Activated CD4-positive, alpha-beta T cell treated with anti-CD3 and anti-CD28 coated beads for 4 hours (primary cell): Measurements from ENCODE around the gene LECT2.

ENCODE experiments used
- DNase-seq, 2 donors: peaks; one replicate each; pipeline ENCODE4 v3.0.0-alpha.2; 2020

The LECT2 gene

DNA sequence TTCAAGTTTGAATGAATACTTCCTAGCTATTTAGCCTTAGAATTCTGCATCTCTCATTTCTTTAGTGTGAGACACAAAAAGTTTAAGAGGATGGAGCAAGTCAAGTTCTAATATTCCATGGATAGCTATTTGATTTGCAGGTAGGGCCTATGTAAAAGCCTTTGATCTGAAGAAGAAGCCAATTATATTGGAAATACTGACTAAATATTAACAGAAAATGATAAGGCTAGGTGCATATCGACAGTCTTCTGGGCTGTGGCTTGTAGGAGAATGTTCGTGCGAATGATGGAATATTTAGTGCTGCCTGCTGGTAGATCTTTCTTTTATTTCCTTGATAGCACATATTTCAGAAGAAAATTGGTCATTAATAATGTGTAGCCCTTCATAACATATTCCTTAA is at the start of gene LECT2:
TSS of gene LECT2 (minus strand) at position 85 of the 400 bp plus-strand sequence. CDS start 150 bp downstream, outside the sequence.
- DNase-seq = no peak

DNA sequence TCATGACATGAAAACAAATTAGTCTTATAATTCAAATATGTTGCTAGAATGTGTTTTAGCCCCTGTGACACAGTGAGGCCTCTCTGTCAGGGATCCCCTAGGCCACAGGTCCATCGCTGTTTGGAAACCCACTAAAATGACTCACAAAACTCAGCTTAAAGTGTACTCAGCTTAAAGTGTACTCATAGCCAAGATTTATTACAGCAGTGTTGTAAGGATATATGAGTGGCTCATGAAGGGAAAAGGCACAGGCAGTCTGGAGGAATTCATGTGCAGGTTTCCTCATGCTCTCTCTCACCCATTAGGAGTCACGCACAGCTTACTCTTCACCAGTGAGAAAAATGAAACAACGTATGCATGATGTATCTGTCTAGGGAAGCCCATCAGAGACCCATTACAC is 49.7 kb upstream of the LECT2 start:
- no peak for DNase-seq

DNA sequence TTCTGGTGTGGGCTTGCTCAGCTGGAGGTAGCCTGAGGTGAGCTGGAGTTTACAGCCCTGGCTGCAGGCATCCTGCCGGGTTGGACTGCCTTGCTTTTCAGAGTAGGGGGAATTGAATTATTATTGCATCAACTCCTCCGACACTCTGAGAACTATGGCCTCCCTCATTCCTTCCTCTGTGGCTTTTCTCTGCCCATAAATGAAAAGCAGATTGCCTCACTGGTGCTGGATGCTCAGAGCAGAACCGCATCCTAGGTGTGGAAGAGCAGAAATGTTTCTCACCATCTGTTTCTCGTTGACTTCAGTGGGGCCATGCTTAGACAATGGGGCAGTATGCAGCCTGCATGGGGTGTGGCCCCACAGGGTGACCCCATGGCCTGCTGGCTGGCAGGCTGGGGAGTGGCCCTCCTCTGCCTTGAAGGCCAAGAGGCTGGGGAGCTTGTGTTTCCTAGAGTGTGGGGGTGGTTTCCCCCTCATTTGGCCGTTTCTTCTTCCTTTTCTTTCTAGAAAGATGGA is 46.7 kb upstream of the LECT2 start:
- no peak for DNase-seq

DNA sequence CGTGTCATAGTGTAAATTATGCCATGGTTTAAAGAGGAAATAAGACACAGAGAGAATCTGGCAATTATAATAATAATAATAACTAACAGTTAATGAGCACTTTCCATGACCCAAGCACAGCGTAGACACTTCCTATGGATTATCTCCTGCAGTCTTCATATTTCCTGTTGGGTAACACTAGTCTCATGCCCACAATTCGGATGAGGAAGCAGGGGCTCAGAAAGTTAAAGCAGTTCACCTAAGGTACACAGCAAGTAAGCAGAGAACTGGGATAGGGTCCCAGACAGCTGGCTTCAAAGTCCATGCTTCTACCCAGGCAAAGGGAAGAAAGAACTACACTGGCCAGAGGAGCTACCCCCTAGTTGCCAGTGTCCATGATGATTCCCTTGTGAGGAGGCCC is 46.1 kb upstream of the LECT2 start:
- no peak for DNase-seq

DNA sequence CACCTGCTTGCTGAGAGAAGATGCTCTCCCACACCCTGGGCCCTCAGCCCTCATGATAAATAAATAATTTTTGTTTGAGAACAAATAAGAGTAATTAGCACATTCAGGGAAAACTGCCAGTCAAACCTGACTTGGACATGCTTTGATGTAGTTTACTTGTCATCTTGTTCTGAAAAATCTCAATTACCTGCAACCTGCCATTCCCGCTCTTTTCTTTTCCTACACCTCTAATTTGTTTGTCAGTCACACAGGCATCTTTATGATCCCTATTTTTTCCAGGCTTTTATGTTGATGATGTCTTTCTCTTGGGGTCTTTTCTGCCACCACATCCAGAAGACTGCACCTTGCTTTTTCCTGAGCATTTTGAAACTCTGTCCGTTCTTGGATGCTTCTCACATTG is 45.4 kb upstream of the LECT2 start:
- no peak for DNase-seq

DNA sequence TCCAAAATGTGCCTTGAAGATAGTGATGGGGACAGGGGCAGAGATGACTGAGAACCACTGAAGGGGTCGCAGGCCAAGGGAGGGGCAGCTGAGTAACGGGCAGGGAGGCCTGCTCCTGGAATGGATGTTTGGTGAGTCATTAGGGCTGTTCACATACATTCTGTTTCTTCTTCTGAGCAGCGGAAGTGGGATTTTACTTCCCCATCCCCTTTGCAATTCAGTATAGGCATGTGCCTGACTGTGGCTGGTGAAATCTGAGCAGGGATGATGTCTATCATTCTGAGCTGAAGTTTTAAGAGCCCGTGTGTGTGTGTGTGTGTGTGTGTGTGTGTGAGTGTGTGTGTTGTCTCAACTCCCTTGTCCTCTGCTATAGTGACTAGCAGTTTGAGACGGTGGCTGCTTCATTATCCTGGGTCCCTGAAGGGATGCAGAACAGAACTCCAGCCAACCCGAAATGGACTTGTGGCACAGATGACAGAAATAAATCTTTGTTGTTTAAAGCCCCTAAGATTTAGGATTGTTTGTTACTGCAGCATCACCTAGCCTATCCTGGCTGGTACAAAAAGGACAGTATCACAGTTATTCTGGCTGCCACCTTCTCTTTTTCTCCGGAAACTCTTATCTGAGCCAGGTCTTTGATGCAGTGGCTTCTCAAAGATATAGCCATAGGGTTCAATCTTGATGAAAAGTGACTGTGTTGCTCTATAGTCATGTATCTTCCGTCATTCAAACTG is 44.8 kb upstream of the LECT2 start:
- DNase-seq = no peak

DNA sequence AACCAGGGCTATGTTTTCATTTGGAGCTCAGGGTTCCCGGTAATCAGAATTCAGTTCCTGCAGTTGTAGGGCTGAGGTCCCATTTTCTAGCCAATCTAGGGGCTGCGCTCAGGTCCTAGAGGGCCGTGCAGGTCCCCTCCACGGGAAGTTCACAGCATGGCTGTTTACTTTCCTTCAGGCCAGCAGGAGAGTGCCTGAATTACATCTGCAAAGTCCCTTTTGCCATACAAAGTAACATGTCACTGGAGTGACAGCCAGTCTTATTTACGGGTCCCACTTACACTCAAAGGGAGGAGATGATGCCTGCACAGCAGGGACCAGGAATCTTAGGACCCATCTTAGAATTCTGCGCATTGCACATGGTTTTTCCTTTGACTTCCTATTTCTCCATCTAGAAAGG is 44.1 kb upstream of the LECT2 start:
- DNase-seq = no peak

DNA sequence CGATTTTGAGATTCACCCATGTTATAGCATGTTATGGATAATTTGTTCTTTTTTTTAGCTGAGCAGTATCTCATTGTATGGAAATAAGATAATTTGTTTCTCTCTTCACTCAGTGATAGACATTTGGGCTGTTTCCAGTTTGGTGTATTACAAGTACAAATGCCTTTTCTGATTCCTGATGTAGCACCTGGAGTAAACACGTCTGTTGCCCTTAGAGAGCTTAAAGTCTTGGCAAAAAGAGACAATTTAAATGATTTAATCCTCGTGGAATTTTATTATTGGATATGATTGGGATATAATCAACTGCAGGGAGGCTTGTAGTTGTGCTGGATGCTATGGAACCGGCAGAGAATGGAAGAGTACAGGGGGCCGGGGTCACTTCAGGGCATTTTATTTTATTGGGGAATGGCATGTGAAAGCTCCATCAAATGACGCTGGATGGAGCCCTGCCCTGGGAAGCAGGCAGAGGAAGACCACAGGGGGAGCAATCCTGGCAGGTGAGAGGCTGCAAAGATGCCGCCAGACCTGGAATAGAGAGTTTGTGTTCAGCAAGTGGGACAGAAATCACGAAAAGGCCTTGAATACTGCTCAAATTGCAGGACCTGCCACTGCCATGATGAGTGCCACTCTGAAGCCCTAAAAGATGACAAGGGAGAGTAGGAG is 43.0 kb upstream of the LECT2 start:
- DNase-seq = no peak

DNA sequence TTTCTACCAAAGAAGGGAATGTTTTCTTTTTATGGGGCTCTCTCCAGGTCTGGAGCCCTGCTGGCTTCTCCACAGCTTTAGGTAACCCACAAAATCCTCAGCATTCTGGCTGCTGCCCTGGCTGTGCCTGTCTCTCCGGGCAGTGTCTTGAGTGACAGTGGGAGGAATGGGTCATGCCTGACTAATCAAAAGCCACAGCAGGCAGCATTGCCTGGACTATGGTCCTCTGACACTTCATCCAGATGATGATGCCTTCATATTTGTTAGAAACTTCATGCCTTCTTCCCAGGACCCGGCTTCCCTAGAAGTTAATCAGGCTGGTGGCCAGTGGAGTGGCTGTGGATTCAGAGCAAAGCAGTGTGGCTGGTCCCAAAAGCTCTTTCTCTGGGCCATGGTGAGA is 41.8 kb upstream of the LECT2 start:
- DNase-seq = no peak

DNA sequence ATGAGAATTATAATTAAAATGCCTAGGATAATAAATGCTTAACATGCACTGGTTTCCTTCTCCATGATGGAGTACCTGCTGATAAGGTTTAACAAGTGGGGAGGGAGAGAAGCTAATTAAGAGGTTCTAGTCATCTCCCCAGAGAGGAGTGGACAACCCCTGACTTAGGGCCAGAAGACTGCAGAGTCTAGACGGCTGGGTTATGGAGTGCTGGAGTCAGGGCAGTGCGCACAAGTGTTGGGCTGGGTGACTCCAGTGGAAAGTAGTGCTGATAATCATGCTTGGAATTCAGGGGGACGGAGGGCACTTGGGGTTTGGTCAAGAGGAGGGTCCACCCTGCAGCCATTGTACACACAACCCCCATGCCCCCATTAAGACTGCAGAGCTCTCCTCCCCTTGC is 41.2 kb upstream of the LECT2 start:
- DNase-seq = no peak

DNA sequence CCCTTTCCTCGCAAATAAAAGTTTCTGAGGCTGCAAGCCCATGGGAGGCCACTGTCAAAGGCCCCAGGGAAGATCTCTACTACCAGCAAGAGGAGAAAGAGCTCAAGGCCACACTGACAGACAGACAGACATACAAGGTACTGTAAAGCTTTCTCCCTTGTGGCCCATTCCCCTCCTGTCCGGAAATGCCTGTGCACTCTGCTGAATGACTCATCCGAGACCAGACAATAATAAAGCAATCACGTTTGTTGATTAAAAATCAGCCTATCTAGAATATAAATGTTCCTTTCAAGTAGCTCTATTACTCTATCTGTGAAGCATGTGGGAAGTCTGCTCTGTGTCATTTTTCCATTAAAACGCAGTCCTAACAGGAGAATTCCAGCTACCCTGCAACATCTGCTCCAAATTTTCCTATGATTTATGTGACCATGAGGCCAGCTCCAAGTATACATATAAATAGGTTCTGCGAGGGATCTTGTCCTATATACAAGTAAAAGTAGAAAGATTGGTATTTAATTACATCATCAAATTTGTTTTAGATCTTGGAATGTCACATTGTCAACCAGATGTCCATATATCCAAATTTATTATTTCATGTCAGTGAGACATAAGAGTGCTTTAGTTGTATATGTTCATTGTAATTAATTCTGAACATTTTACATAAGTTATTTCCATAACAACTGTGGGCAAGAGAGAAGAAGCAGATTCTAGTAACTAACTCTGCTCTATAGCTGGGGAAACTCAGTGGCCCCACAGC is 39.3 kb upstream of the LECT2 start:
- DNase-seq = no peak

DNA sequence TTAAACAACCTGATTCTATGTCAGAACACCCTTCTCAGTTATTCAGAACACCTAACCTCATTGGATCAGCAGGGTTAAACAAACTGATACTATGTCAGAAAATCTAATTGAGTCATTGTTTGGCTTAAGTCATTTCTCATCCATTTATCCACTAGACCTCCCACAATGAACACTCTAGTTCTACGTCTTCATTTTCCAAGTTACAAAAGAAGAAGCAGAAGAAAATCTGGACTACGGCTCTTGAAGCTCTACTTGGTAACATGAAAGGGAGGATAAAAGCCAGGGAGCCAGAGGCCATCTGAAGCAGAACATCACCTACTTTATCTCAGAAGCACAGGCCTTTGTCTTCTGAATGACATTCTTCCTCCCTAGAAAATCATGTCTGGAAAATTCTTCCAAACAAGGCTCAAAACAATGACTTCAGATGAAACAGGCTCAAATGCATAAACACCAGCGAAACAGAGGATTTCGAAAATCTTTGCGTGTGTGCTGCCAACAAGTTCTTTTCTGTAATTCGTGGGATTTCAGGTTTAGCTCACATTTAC is 38.6 kb upstream of the LECT2 start:
- no peak for DNase-seq

DNA sequence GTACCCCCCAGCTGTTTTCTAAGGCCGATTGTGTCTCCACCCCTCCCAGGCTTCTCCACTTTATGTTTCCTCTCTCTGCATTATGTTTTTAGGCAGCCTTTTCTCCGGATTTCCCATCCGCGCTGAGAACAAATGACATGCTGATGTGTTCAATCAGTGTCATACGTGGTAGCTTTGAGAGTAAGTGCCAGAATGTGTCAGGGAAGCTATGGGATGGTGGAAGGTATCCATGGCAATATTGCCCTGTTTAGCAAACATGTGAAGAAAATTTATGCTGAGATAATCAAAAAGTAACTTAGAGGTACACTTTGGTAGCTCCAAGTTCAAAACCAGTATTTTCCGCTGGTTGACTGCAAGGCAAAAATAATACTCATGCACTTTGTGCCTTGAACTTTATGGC is 36.6 kb upstream of the LECT2 start:
- no peak for DNase-seq

DNA sequence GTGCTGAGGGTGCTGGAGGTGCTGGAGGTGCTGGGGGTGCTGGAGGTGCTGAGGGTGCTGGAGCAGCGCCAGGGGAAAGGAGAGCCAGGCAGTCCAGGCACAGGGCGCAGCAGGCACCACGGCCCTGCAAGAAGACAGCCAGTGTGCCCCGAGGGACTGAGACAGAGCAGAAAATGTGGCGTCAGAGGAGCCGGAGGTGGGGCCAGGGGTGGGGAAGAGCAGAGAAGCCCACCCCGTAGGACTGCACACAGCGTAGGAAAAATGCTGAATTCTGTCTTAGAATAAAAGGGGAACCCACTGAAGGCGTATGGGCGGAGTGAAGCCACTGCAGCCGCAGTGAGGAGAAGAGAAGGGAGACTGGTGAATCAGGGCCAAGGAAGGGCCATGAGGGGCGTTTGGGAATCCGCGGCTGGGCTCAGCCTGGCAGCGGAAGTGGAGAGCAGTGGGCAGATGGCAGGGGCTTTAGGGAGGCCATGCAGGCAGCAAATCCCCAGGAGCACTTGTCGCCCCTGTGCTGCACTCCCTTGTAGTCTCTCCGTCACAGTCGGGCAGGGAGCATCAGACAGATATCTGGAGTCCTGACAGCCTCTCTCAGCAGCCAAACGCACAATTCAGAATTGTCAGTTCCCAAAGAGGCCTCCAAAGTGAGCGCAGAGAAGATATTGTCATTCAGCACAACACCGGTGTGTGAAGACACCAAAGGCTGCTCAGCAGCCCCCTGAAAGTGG is 35.9 kb upstream of the LECT2 start:
- DNase-seq = no peak

DNA sequence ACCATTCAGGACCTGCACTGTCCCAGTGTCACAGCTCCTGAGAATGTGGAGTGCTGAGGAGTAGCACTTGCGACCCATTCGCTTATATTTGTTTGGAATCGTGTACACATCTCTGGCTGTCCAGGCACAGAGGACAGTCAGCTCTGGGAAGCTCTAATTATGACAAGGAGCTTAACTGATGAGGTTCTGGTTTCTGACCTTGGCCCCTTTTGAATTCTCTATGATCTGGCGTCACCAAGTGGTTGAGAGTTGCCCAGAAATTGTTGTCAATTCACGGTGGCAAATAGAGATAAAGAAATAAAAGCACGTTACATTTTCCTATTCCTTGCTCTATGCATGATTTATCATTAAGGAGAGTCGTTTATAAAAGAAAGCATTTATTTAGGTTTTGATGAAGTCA is 34.9 kb upstream of the LECT2 start:
- no peak for DNase-seq

DNA sequence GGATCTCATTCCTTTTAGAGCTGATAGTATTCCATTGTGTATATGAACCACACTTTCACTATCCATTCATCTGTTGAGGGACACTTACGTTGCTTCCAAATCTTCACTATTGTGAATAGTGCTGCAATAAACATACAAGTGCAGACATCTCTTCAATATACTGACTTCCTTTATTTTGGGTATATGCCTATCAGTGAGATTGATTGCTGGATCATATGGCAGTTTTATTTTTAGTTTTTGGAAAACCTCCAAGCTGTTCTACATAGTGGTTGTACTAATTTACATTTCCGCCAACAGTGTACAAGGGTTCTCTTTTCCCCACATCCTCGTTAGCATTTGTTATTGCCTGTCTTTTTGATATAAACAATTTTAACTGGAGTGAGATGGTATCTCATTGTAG is 33.8 kb upstream of the LECT2 start:
- DNase-seq = no peak

DNA sequence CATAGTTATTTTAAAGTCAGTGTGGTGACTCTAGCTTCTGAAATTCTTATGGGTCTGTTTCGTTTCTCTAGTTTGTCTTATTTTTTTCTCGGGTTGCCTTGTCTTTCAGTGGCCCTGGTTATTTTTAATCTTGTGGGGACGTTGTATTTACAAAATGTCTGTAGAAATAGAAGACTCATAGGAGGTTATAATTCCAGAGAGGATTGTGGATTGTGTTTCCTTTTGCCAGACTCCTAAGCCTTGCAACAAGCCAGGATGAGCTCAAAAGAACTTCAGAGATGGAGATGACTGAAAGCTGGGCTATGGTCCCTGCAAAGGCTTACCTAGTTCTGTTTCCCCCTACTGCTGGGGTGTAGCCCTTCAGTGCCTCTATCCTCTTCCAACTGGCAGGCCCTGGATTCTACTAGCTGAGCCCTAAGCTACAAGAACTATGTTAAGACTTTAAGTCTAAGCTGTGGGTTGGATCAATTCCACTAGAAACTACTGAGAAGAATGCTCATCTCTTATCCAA is 32.2 kb upstream of the LECT2 start:
- no peak for DNase-seq

DNA sequence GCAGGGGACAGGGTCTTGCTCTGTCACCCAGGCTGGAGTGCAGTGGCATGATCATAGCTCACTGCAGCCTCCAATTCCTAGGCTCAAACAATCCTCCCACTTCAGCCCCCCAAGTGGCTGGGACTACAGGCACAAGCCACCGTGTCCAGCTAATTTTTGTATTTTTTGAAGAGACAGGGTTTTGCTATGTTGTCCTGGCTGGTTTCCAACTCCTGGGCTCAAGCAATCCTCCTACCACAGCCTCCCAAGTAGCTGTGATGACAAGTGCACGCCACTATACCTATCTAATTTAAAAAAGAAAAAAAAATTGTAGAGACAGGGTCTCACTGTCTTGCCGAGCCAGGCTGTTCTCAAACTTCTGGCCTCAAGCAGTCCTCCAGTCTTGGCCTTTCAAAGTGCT is 31.6 kb upstream of the LECT2 start:
- DNase-seq = no peak

DNA sequence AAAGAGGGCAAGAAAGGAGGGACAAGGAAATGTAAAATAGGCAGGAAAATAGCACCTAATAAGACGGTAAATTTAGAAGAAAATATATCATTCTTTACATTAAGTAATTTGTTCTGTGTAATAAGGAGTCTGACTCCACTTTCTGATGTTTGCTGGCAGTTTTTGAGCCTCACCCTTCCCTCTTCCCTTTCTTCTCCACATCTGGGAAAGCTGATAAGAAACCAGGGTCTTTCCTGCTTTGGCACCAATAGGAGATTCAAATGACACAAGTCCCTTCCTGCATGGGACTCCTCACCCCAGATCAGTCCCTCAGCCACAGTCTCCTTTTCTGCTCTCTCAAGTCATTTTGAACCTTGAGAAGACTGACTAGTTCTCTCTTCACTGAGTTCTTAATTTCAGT is 31.2 kb upstream of the LECT2 start:
- DNase-seq = no peak

DNA sequence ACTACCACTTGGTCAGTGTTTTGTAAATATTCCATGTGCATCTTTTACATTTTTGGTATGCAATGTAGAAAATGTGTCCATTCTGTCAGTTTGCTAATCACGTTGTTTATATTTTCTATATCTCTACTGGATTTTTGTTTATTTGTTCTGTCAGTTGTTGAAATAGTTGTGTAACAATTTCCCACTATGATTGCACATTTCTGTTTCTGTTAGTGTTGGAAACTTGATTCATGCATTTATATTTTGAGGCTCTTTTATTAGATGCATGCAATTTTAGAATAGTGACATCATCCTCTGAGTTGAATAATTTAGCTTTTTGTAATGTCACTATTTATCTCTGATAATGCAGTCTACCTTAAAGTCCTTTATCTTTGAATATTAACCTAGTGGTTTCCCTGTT is 25.8 kb upstream of the LECT2 start:
- no peak for DNase-seq

DNA sequence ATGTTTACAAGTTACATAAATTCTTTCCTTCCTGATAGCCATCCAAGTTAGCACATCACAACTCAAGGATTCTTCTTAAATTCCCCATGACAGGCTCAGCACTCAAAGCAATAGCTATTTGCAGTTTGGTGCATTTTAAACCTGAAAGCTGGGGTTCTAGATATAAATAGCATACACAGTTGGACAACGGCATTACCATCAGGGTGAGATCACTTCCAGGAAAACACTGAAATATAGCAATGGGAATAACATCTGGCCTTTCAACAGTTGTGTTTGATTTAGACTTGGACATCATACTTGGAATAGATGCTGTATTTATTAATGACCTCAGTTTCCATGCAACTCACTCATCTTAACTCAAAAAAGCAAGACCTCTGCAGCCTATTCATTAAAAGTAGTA is 24.7 kb upstream of the LECT2 start:
- no peak for DNase-seq

DNA sequence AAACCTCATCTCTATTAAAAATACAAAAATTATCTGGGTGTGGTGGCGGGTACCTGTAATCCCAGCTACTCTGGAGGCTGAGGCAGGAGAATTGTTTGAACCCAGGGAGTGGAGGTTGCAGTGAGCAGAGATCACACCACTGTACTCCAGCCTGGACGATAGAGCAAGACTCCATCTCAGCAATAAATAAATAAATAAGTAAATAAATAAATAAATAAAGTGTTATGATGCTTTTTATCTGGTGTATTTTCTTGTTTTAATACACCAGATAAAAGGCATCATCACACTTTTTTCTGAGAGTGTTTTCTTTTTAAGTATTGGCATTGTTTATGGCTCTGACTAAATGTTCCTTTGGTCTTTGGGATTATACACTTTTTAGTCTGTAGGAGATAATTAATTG is 24.2 kb upstream of the LECT2 start:
- DNase-seq = no peak

DNA sequence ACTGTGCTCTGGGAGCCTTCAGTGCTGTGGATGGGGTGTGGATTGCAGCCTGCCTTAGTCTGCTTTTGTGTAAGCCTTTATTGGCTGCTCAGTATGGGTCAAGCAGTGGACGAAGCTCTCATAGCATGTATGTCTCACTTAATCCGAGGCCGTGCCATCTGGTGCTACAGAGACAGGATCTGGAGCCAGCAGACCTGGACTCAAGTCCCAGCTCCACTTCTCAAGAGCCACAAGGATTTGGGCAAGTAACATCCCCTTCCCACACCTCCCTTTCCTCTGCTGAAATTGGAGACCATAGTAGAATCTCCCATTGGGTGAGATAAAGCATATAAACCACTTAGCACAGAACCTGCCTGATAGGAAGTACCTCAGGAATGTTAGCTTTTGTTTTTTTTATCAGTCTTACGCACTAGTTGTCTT is 23.4 kb upstream of the LECT2 start:
- DNase-seq = no peak
